ENCODE results near the gene LTBP1. TPM values are rescaled to one million over a fixed set of nuclear protein-coding genes. Genes with fewer than 3 reads are reported as not detected.
"Not testable (repeated sequence)": the region's sequence is repeated elsewhere in the genome, so short reads cannot be mapped to it uniquely, and the experiment has no call there.

LTBP1 gene
- total RNA-seq, 1 donor from 2014 or later, result 246 TPM

GRCh38 chr2:33342705-33343104 is 396.0 kb downstream of the LTBP1 start:
- no peak for DNase-seq (ENCODE audit: low spot score)

- DNase-seq (ENCODE audit: low spot score), result no peak
These were observed 396.7 kb downstream of the LTBP1 start for GRCh38 chr2:33343387-33343895.

- DNase-seq (ENCODE audit: low spot score), result no peak
These were observed 397.5 kb downstream of the LTBP1 start for GRCh38 chr2:33344230-33344629.

- no peak for DNase-seq (ENCODE audit: low spot score)
These were observed 401.1 kb downstream of the LTBP1 start for GRCh38 chr2:33347856-33348255.

GRCh38 chr2:33350632-33351031 is 403.9 kb downstream of the LTBP1 start:
- DNase-seq (ENCODE audit: low spot score), result no peak

- DNase-seq (ENCODE audit: low spot score), result no peak
These were observed 405.0 kb downstream of the LTBP1 start for GRCh38 chr2:33351781-33352180.

- no peak for DNase-seq (ENCODE audit: low spot score)
These were observed 408.2 kb downstream of the LTBP1 start for GRCh38 chr2:33354981-33355380.

- no peak for DNase-seq (ENCODE audit: low spot score)
These were observed 412.1 kb downstream of the LTBP1 start for GRCh38 chr2:33358878-33359277.

- DNase-seq (ENCODE audit: low spot score), result peak; percentile 73
These were observed 416.9 kb downstream of the LTBP1 start for GRCh38 chr2:33363325-33364298.

- peak; percentile 5 for DNase-seq (ENCODE audit: low spot score)
These were observed 418.7 kb downstream of the LTBP1 start for GRCh38 chr2:33365264-33365970.

GRCh38 chr2:33366473-33366872 is 419.7 kb downstream of the LTBP1 start:
- peak; percentile 15 for DNase-seq (ENCODE audit: low spot score)

GRCh38 chr2:33368524-33368923 is 421.8 kb downstream of the LTBP1 start:
- DNase-seq (ENCODE audit: low spot score), result not testable (repeated sequence)

- DNase-seq (ENCODE audit: low spot score), result no peak
These were observed 422.4 kb downstream of the LTBP1 start for GRCh38 chr2:33369191-33369590.

GRCh38 chr2:33370636-33371265 is 424.0 kb downstream of the LTBP1 start:
- no peak for DNase-seq (ENCODE audit: low spot score)

GRCh38 chr2:33371304-33372090 is 424.7 kb downstream of the LTBP1 start:
- DNase-seq (ENCODE audit: low spot score), result no peak

- DNase-seq (ENCODE audit: low spot score), result no peak
These were observed 426.3 kb downstream of the LTBP1 start for GRCh38 chr2:33372940-33373553.

- DNase-seq (ENCODE audit: low spot score), result no peak
These were observed 427.2 kb downstream of the LTBP1 start for GRCh38 chr2:33373986-33374385.

- no peak for DNase-seq (ENCODE audit: low spot score)
These were observed 428.3 kb downstream of the LTBP1 start for GRCh38 chr2:33375054-33375453.

GRCh38 chr2:33377048-33377447 is 430.3 kb downstream of the LTBP1 start:
- DNase-seq (ENCODE audit: low spot score), result peak; percentile 56

GRCh38 chr2:33378556-33379210 is 431.9 kb downstream of the LTBP1 start:
- DNase-seq (ENCODE audit: low spot score), result no peak

Data from umbilical cord (tissue), 2 donors.